H1 (cell line): ENCODE data around the gene LRG1. TPM values are rescaled to one million over a fixed set of nuclear protein-coding genes. Genes with fewer than 3 reads are reported as not detected.

Experiments used
- CTCF ChIA-PET: fragments of 300-600 bp; sonication (Branson Sonifier 250); formaldehyde crosslinking; loops from one replicate; lab custom pipeline; 2021; ENCODE audit not compliant: partially characterized antibody; lab: Charles Lee
- POLR2A ChIA-PET: fragments of 300-600 bp; sonication (Branson Sonifier 250); formaldehyde crosslinking; loops from one replicate; lab custom pipeline; 2021; ENCODE audit warnings: inconsistent platforms; ENCODE audit not compliant: partially characterized antibody; lab: Charles Lee
- DNase-seq, 2 experiments: peaks; one replicate each; pipeline versions ENCODE4 v3.0.0 to v3.0.0-alpha.2; 2010 to 2022; ENCODE audit warnings: low spot score in 2 of 2, low read depth in 1 of 2, mixed read lengths in 1 of 2
- FAIRE-seq: peaks from 2 replicates; lab custom pipeline; 2011; peaks lifted over from hg19 to GRCh38; lab: Jason Lieb, UNC
- H2AFZ ChIP-seq: 2 replicates; pipeline ENCODE4 v1.8.1; 2012; ENCODE audit warnings: low read length, inconsistent platforms
- H2AK5ac ChIP-seq: 2 replicates; pipeline ENCODE4 v1.6.1; 2013; ENCODE audit warnings: low read depth, low read length
- H2BK120ac ChIP-seq: replicated peaks from 2 replicates; pipeline ENCODE3; 2013; ENCODE audit warnings: low read depth, low read length, inconsistent platforms
- H2BK12ac ChIP-seq: 2 replicates; pipeline ENCODE4 v1.6.1; 2013; ENCODE audit warnings: low read depth, low read length
- H2BK15ac ChIP-seq: 2 replicates; pipeline ENCODE4 v1.6.1; 2013; ENCODE audit warnings: low read length
- H2BK20ac ChIP-seq: 2 replicates; pipeline ENCODE4 v1.6.1; 2013; ENCODE audit warnings: low read length
- H2BK5ac ChIP-seq: 2 replicates; pipeline ENCODE4 v1.6.1; 2013; ENCODE audit warnings: low read depth, low read length
- H3K14ac ChIP-seq: 2 replicates; pipeline ENCODE4 v1.6.1; 2013; ENCODE audit warnings: inconsistent platforms; ENCODE audit not compliant: insufficient read length
- H3K18ac ChIP-seq: 2 replicates; pipeline ENCODE4 v1.6.1; 2013; ENCODE audit warnings: low read length; ENCODE audit errors: extremely low read depth
- H3K23ac ChIP-seq: 2 replicates; pipeline ENCODE4 v1.6.1; 2013; ENCODE audit warnings: inconsistent platforms; ENCODE audit not compliant: insufficient read length
- H3K23me2 ChIP-seq: 2 replicates; pipeline ENCODE4 v1.6.1; 2013; ENCODE audit warnings: low read depth, low read length
- H3K27ac ChIP-seq: 2 replicates; pipeline ENCODE4 v1.6.1; 2011; ENCODE audit warnings: low read depth, low read length, inconsistent platforms
- H3K27me3 ChIP-seq, 4 experiments: replicated peaks in 1 of 4; 1 replicate in 1 of 4; 2 replicates in 3 of 4; pipeline versions ENCODE4 v1.6.1 to v1.8.1; 2011 to 2013; ENCODE audit warnings: low read length in 3 of 4, mild to moderate bottlenecking in 3 of 4, inconsistent platforms in 2 of 4, mixed read lengths in 2 of 4, moderate library complexity in 1 of 4; ENCODE audit not compliant: control insufficient read depth in 3 of 4, insufficient read depth in 3 of 4; ENCODE audit errors: extremely low read depth in 1 of 4
- H3K36me3 ChIP-seq, 4 experiments: 2 replicates each; pipeline versions ENCODE4 v1.6.1 to v1.8.1; 2011 to 2013; ENCODE audit warnings: mild to moderate bottlenecking in 4 of 4, low read length in 3 of 4, moderate library complexity in 2 of 4, control low read depth in 1 of 4, inconsistent platforms in 1 of 4; ENCODE audit not compliant: insufficient read depth in 4 of 4, control insufficient read depth in 2 of 4
- H3K4ac ChIP-seq: replicated peaks from 2 replicates; pipeline ENCODE3; 2013; ENCODE audit warnings: low read length, low read depth, mixed read lengths, inconsistent platforms; ENCODE audit not compliant: insufficient read length
- H3K4me1 ChIP-seq, 4 experiments: replicated peaks in 1 of 4; 1 replicate in 1 of 4; 2 replicates in 3 of 4; pipeline versions ENCODE4 v1.6.1 to v1.8.1; 2011 to 2013; ENCODE audit warnings: low read length in 3 of 4, inconsistent platforms in 2 of 4, mixed read lengths in 1 of 4; ENCODE audit not compliant: insufficient read depth in 4 of 4, control insufficient read depth in 3 of 4
- H3K4me2 ChIP-seq, 2 experiments: 2 replicates each; pipeline versions ENCODE4 v1.6.1 to v1.8.1; 2011 to 2013; ENCODE audit warnings: low read depth in 2 of 2, low read length in 2 of 2, control low read depth in 1 of 2, inconsistent platforms in 1 of 2, mild to moderate bottlenecking in 1 of 2; ENCODE audit not compliant: insufficient read depth in 1 of 2
- H3K4me3 ChIP-seq, 4 experiments: fragments of 200-600, 300-600 bp in 1 of 4; sonication (generic), shearing (Covaris generic), sonication (Bioruptor Twin) in 1 of 4; 2 replicates each; pipeline versions ENCODE4 v1.5.1 to v1.8.1; 2011 to 2016; ENCODE audit warnings: low read length in 4 of 4, low read depth in 3 of 4, control low read depth in 2 of 4, inconsistent platforms in 2 of 4, mild to moderate bottlenecking in 2 of 4, mixed read lengths in 1 of 4, moderate library complexity in 1 of 4; ENCODE audit not compliant: insufficient read depth in 2 of 4; ENCODE audit errors: extremely low read depth in 1 of 4
- H3K56ac ChIP-seq: replicated peaks from 2 replicates; pipeline ENCODE3; 2013; ENCODE audit warnings: low read depth, mild to moderate bottlenecking, mixed read lengths, low read length, inconsistent platforms; ENCODE audit not compliant: insufficient read length
- H3K79me1 ChIP-seq: 2 replicates; pipeline ENCODE4 v1.6.1; 2013; ENCODE audit warnings: low read depth, low read length, control low read depth
- H3K79me2 ChIP-seq, 2 experiments: 2 replicates each; pipeline versions ENCODE4 v1.6.1 to v1.8.1; 2012 to 2013; ENCODE audit warnings: low read length in 2 of 2, mild to moderate bottlenecking in 2 of 2, inconsistent platforms in 1 of 2; ENCODE audit not compliant: insufficient read depth in 2 of 2, control insufficient read depth in 1 of 2
- H3K9ac ChIP-seq, 4 experiments: replicated peaks in 1 of 4; 1 replicate in 1 of 4; 2 replicates in 3 of 4; pipeline versions ENCODE4 v1.6.1 to v1.8.1; 2011 to 2013; ENCODE audit warnings: low read depth in 3 of 4, low read length in 3 of 4, control low read depth in 2 of 4, mild to moderate bottlenecking in 2 of 4, moderate library complexity in 2 of 4, inconsistent platforms in 1 of 4; ENCODE audit errors: extremely low read depth in 1 of 4
- H3K9me3 ChIP-seq, 2 experiments: 2 replicates each; pipeline versions ENCODE4 v1.6.1 to v1.8.1; 2012 to 2013; ENCODE audit warnings: mild to moderate bottlenecking in 2 of 2, moderate library complexity in 2 of 2, control low read depth in 1 of 2, inconsistent platforms in 1 of 2, low read depth in 1 of 2, low read length in 1 of 2, mixed read lengths in 1 of 2; ENCODE audit not compliant: insufficient read depth in 2 of 2
- H4K20me1 ChIP-seq, 2 experiments: replicated peaks in 1 of 2; 2 replicates each; pipeline versions ENCODE3 to v1.8.1; 2011 to 2013; ENCODE audit warnings: inconsistent platforms in 2 of 2, low read length in 2 of 2, mild to moderate bottlenecking in 1 of 2; ENCODE audit not compliant: insufficient read depth in 2 of 2, control insufficient read depth in 1 of 2
- H4K5ac ChIP-seq: 2 replicates; pipeline ENCODE4 v1.6.1; 2013; ENCODE audit warnings: low read length, low read depth, mixed read lengths, inconsistent platforms; ENCODE audit not compliant: insufficient read length
- H4K8ac ChIP-seq: 2 replicates; pipeline ENCODE4 v1.8.0; 2013; ENCODE audit warnings: mild to moderate bottlenecking, moderate library complexity, low read length, inconsistent platforms; ENCODE audit not compliant: insufficient read depth; ENCODE audit errors: extremely low read depth
- H4K91ac ChIP-seq: replicated peaks from 2 replicates; pipeline ENCODE3; 2013; ENCODE audit warnings: low read length, mixed read lengths, inconsistent platforms; ENCODE audit not compliant: insufficient read length
- CTCF ChIP-seq, 3 experiments: IDR thresholded peaks; 1 replicate in 2 of 3; 2 replicates in 1 of 3; pipeline versions ENCODE4 v1.5.1 to v1.6.1; 2011; ENCODE audit warnings: low read length in 3 of 3, mild to moderate bottlenecking in 3 of 3, inconsistent platforms in 2 of 3, low read depth in 1 of 3, moderate library complexity in 1 of 3; ENCODE audit not compliant: insufficient read depth in 1 of 3; ENCODE audit errors: control extremely low read depth in 1 of 3
- KDM4A ChIP-seq: IDR thresholded peaks from one replicate; pipeline ENCODE4 v1.7.1; 2012; ENCODE audit warnings: low read depth, mild to moderate bottlenecking, moderate library complexity, low read length, inconsistent platforms; ENCODE audit not compliant: severe bottlenecking
- POU5F1 ChIP-seq: IDR thresholded peaks from 2 replicates; pipeline ENCODE4 v1.6.1; 2011; ENCODE audit warnings: low read depth, mild to moderate bottlenecking, low read length, moderate library complexity
- SP4 ChIP-seq: IDR thresholded peaks from 2 replicates; pipeline ENCODE4 v1.6.1; 2012; ENCODE audit warnings: low read length, inconsistent platforms
- TAF7 ChIP-seq: optimal IDR thresholded peaks from 2 replicates; pipeline ENCODE3; 2011; ENCODE audit warnings: low read depth, mild to moderate bottlenecking, inconsistent platforms, low read length, moderate library complexity, borderline replicate concordance
- YY1 ChIP-seq: IDR thresholded peaks from 2 replicates; pipeline ENCODE4 v1.6.1; 2011; ENCODE audit warnings: low read depth, mild to moderate bottlenecking, low read length
- WGBS, 2 experiments: shearing (Covaris generic) in 1 of 2; methylation state at CpG; one replicate each; pipeline versions ENCODE4 v1.1.6 to v1.1.7; 2013 to 2015; ENCODE audit warnings: low lambda C conversion rate in 2 of 2, mixed read lengths in 2 of 2, inconsistent platforms in 1 of 2, low coverage in 1 of 2, missing lambda C conversion rate in 1 of 2; ENCODE audit not compliant: insufficient replicate concordance in 2 of 2, insufficient coverage in 1 of 2, insufficient read length in 1 of 2; ENCODE audit errors: extremely low coverage in 1 of 2, missing lambda C conversion rate in 1 of 2; 5-methylcytosine and 5-hydroxymethylcytosine counted together
- polyA plus RNA-seq, 7 experiments: library from polyadenylated mRNA; depleted of rRNA in 3 of 7; stranded (reverse) in 5 of 7; unstranded in 2 of 7; fragments of >200 nt in 5 of 7; fragments of 200-250 nt in 2 of 7; gene quantifications; 1 replicate in 5 of 7; 2 replicates in 1 of 7; 4 replicates in 1 of 7; pipeline versions ENCODE4 v1.2.1 to v1.2.3, GENCODE V29; 2011 to 2013; ENCODE audit warnings: missing spikeins in 2 of 7, mixed read lengths in 2 of 7
- total RNA-seq: library from RNA; stranded (reverse); fragmentation: NEBNext Ultra II Directional; extraction: Animal tissue kit (Norgen Biotek cat#: 25700); gene quantifications from 2 replicates; pipeline ENCODE4 v1.2.1, GENCODE V29; 2021
- TF ChIP-seq, protein P1 (sequence below): IDR thresholded peaks from 2 replicates; pipeline ENCODE4 v1.6.1; 2012; ENCODE audit warnings: inconsistent platforms

Gene LRG1
- total and polyA plus RNA-seq, 2 of the 8 experiments (the other 6 are each of a cell fraction or from before 2014, with no cell fraction given): 0.48 to 0.79 TPM

DNA sequence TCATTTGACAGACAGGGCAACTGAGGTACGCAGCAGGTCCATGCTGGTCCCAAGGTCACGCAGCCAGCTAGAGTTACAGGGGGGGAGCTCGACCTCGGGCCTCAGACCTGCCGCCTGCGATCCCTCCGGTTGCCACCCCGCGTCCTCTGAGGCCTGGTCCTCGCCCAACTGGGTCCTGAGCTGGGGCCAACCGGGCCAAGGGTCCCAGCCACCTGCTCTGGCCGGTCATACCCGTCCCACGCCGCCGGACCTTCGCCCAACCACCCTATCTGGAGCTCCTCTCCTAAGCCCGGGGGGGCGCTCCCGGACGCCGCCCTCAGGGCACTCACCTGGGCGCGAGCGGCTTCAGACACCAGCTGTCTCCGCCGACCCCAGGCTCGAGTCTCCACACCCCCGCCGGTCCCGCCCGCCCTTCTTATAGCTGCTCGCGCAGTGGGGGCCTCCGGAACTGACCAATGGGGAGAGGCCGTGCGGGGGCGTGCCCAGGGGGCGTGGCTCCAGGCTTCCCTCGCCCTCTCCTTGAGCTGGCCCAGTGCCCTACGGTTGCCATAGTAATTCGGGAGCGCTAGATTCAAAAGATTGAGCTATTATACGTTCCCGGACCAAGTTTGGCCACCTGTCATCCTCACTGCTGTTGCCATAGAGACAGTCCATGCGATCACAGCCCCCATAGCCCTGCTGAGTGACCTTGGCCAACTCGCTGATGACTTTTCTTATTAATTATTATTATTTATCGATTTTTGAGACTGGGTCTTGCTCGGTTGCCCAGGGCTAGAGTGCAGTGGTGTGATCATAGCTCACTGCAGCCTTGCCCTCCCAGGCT is 4.8 kb downstream of the LRG1 start, which contains the start of gene PLIN5:
Gene PLIN5, minus strand, starts transcription at position 389 of the 823 bp plus-strand sequence. CDS start 1,150 bp downstream, outside the sequence.
- Histone ChIP-seq H2BK5ac (no peak within 1 kb of the TSS), H2BK20ac (no peak within 1 kb of the TSS), H3K27me3 (peaks cover 0 to 19% (median 15%) of the 10 kb centered on the region in 4 experiments; a peak in 4 of 7 replicates), H4K5ac (no peak within 1 kb of the TSS), H3K4me3 (peak within 1 kb of the TSS in 3 of 4 experiments; percentile 12 to 53 (median 16); a peak in 5 of 8 replicates), H3K9me3 (no peaks in the 10 kb centered on the region), H2AFZ (no peak within 1 kb of the TSS), H2BK15ac (no peak within 1 kb of the TSS; the same call in 1 of the 2 replicates), H3K36me3 (no peaks in the 10 kb centered on the region), H4K91ac (no peak within 1 kb of the TSS), H3K23me2 (peaks cover 4% of the 10 kb centered on the region; the same call in 1 of the 2 replicates), H3K4me2 (peak within 1 kb of the TSS; percentile 63 to 91), H3K27ac (no peak within 1 kb of the TSS), H2BK12ac (0 out of 2 replicates have a peak within 1 kb of the TSS, but pooled peaks have one; percentile 60), H3K23ac (no peak within 1 kb of the TSS), H4K8ac (peak within 1 kb of the TSS; percentile 43; the same call in 1 of the 2 replicates), H3K4me1 (peaks cover 0 to 13% (median 5%) of the 10 kb centered on the region in 4 experiments; a peak in 5 of 7 replicates), H3K9ac (no peak within 1 kb of the TSS; a peak in 1 of 7 replicates), H3K18ac (no peak within 1 kb of the TSS), H2BK120ac (no peak within 1 kb of the TSS), H3K79me1 (no peaks in the 10 kb centered on the region), H3K56ac (no peak within 1 kb of the TSS), H3K79me2 (no peaks in the 10 kb centered on the region), H3K4ac (no peak within 1 kb of the TSS), H3K14ac (no peak within 1 kb of the TSS), H4K20me1 (peaks cover 0 to 3% of the 10 kb centered on the region in 2 experiments), H2AK5ac (no peak within 1 kb of the TSS)
- 17% methylated on average over 32 of the region's 49 CpGs; no CpG with 5 or more reads in 1 of the 2 experiments for WGBS, 2 experiments
- DNase-seq (peak; percentile 54 to 99), FAIRE-seq (peak; percentile 66)
- ChIA-PET POLR2A (interaction anchor here (0.9 to 2.7 kb wide), 15 partner anchors 9 to 122 kb away, joined by 3 to 23 read pairs (median 4); partner anchors contain the start of gene PLIN4), CTCF (interaction anchor here (0.6 to 11.6 kb wide), 16 partner anchors 12 to 955 kb away, joined by 3 to 174 read pairs (median 5); partner anchors contain the start of genes PLIN4 and TNFAIP8L1)
- TF ChIP-seq TAF7: no peak
- TF ChIP-seq YY1: no peak
- peak in 2 of 3 experiments; percentile 0 to 8; a peak in 2 of 4 replicates for TF ChIP-seq CTCF (IDR thresholded peaks at IDR 0.05; ENCODE audit: control extremely low read depth in 1 of 3, insufficient read depth in 1 of 3, low read depth in 1 of 3, low read length in 3 of 3)
- no peak for TF ChIP-seq POU5F1
- TF ChIP-seq SP4: no peak
- peak; percentile 28 for TF ChIP-seq KDM4A
- TF ChIP-seq, protein P1, sequence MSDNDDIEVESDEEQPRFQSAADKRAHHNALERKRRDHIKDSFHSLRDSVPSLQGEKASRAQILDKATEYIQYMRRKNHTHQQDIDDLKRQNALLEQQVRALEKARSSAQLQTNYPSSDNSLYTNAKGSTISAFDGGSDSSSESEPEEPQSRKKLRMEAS: peak; percentile 11; the same call in 1 of the 2 replicates
